Fibroblast of lung (primary cell): ENCODE results near the gene RBP2. TPM values are rescaled to one million over a fixed set of nuclear protein-coding genes. Genes with fewer than 3 reads are reported as not detected.

Experiments used
- DNase-seq, 2 donors: peaks; one replicate each; pipeline versions ENCODE4 v3.0.0 to v3.0.0-alpha.2; 2010; ENCODE audit warnings: low read depth in 2 of 2
- H2AFZ ChIP-seq: 2 replicates; pipeline ENCODE4 v1.5.1; 2012; ENCODE audit warnings: low read length, control low read depth, inconsistent platforms
- H3K27ac ChIP-seq: 2 replicates; pipeline ENCODE4 v1.5.1; 2011; ENCODE audit warnings: low read length, control low read depth; ENCODE audit not compliant: insufficient read depth
- H3K27me3 ChIP-seq: 2 replicates; pipeline ENCODE4 v1.5.1; 2011; ENCODE audit warnings: mild to moderate bottlenecking, low read length; ENCODE audit not compliant: control insufficient read depth, insufficient read depth
- H3K36me3 ChIP-seq: 2 replicates; pipeline ENCODE4 v1.5.1; 2011; ENCODE audit warnings: low read length; ENCODE audit not compliant: control insufficient read depth, insufficient read depth
- H3K4me1 ChIP-seq: 2 replicates; pipeline ENCODE4 v1.5.1; 2011; ENCODE audit warnings: low read length; ENCODE audit not compliant: control insufficient read depth, insufficient read depth; ENCODE audit errors: extremely low read depth
- H3K4me2 ChIP-seq: 2 replicates; pipeline ENCODE4 v1.5.1; 2011; ENCODE audit warnings: low read length, control low read depth; ENCODE audit not compliant: insufficient read depth; ENCODE audit errors: extremely low read depth
- H3K4me3 ChIP-seq, 4 experiments: fragments of 200-600 bp in 1 of 4; sonication (generic) in 1 of 4; replicated peaks in 1 of 4; 2 replicates each; pipeline ENCODE4 v1.5.1; 2011 to 2016; ENCODE audit warnings: low read length in 4 of 4, low read depth in 3 of 4, mild to moderate bottlenecking in 3 of 4, control low read depth in 2 of 4, inconsistent platforms in 1 of 4, mixed read lengths in 1 of 4; ENCODE audit not compliant: insufficient read depth in 1 of 4; ENCODE audit errors: control extremely low read depth in 1 of 4
- H3K79me2 ChIP-seq: 2 replicates; pipeline ENCODE4 v1.5.1; 2012; ENCODE audit warnings: mild to moderate bottlenecking, low read length, inconsistent platforms; ENCODE audit not compliant: control insufficient read depth, insufficient read depth
- H3K9ac ChIP-seq: 2 replicates; pipeline ENCODE4 v1.5.1; 2011; ENCODE audit warnings: mild to moderate bottlenecking, low read length, control low read depth; ENCODE audit not compliant: insufficient read depth
- H3K9me3 ChIP-seq: 2 replicates; pipeline ENCODE4 v1.5.1; 2012; ENCODE audit warnings: low read depth, low read length; ENCODE audit not compliant: control insufficient read depth, insufficient read depth
- H4K20me1 ChIP-seq: 2 replicates; pipeline ENCODE4 v1.5.1; 2011; ENCODE audit warnings: low read length; ENCODE audit not compliant: control insufficient read depth, insufficient read depth; ENCODE audit errors: extremely low read depth
- CTCF ChIP-seq, 2 donors: IDR thresholded peaks in 1 of 2; conservative IDR thresholded peaks in 1 of 2; 1 replicate in 1 of 2; 2 replicates in 1 of 2; pipeline ENCODE4 v1.5.1; 2011 to 2012; ENCODE audit warnings: low read length in 2 of 2, control low read depth in 1 of 2, inconsistent platforms in 1 of 2, low read depth in 1 of 2, mild to moderate bottlenecking in 1 of 2
- EZH2 ChIP-seq: IDR thresholded peaks from 2 replicates; pipeline ENCODE4 v1.5.1; 2012; ENCODE audit warnings: low read length, control low read depth, mild to moderate bottlenecking; ENCODE audit errors: missing control alignments
- polyA plus RNA-seq, 2 donors: library from polyadenylated mRNA; depleted of rRNA in 1 of 2; stranded (reverse) in 1 of 2; unstranded in 1 of 2; fragments of >200 nt; gene quantifications; 2 replicates each; pipeline ENCODE4 v1.2.1, GENCODE V29; 2011 to 2012; ENCODE audit warnings: missing spikeins in 1 of 2
- total RNA-seq: library from RNA; depleted of rRNA; stranded (reverse); fragments of >200 nt; gene quantifications from 2 replicates; pipeline ENCODE4 v1.2.1, GENCODE V29; 2014

RBP2 gene
- total and polyA plus RNA-seq, 2 donors (not counting 1 experiment from before 2014, with no cell fraction given) = not detected

GRCh38 chr3:139460529-139460928 lies 15.8 kb downstream of the RBP2 start:
- H4K20me1 ChIP-seq = no peaks in the 10 kb centered on the region
- H3K9ac ChIP-seq = no peak overlapping the region
- H3K4me2 ChIP-seq = no peak overlapping the region
- H3K36me3 ChIP-seq = no peaks in the 10 kb centered on the region
- H2AFZ ChIP-seq = no peak overlapping the region
- H3K4me3 ChIP-seq = no peak overlapping the region
- no peak overlapping the region for H3K27ac ChIP-seq
- H3K79me2 ChIP-seq = no peaks in the 10 kb centered on the region
- DNase-seq = no peak
- H3K4me1 ChIP-seq = no peaks in the 10 kb centered on the region
- TF ChIP-seq CTCF (conservative IDR thresholded peaks at IDR 0.05 in 1 of 2, IDR thresholded peaks at IDR 0.05 in 1 of 2; ENCODE audit: low read depth in 1 of 2, low read length in 2 of 2) (no peak), EZH2 (no peak)
- no peaks in the 10 kb centered on the region for H3K27me3 ChIP-seq
- H3K9me3 ChIP-seq = no peaks in the 10 kb centered on the region

GRCh38 chr3:139460076-139460475 lies 16.2 kb downstream of the RBP2 start:
- no peak overlapping the region for H3K27ac ChIP-seq
- H3K27me3 ChIP-seq = no peaks in the 10 kb centered on the region
- H4K20me1 ChIP-seq = no peaks in the 10 kb centered on the region
- H3K79me2 ChIP-seq = no peaks in the 10 kb centered on the region
- H3K36me3 ChIP-seq = no peaks in the 10 kb centered on the region
- no peak for TF ChIP-seq EZH2
- TF ChIP-seq CTCF (conservative IDR thresholded peaks at IDR 0.05 in 1 of 2, IDR thresholded peaks at IDR 0.05 in 1 of 2; ENCODE audit: low read depth in 1 of 2, low read length in 2 of 2) = no peak
- H3K9me3 ChIP-seq = no peaks in the 10 kb centered on the region
- H3K4me1 ChIP-seq = no peaks in the 10 kb centered on the region
- no peak for DNase-seq
- H2AFZ ChIP-seq = no peak overlapping the region
- no peak overlapping the region for H3K4me2 ChIP-seq
- H3K4me3 ChIP-seq = no peak overlapping the region
- H3K9ac ChIP-seq = no peak overlapping the region

- Histone ChIP-seq H3K4me1 (no peaks in the 10 kb centered on the region), H3K36me3 (no peaks in the 10 kb centered on the region), H4K20me1 (no peaks in the 10 kb centered on the region), H3K79me2 (no peaks in the 10 kb centered on the region), H3K9me3 (no peaks in the 10 kb centered on the region), H3K27ac (no peak overlapping the region), H2AFZ (no peak overlapping the region), H3K27me3 (no peaks in the 10 kb centered on the region), H3K9ac (no peak overlapping the region), H3K4me2 (no peak overlapping the region), H3K4me3 (no peak overlapping the region)
- TF ChIP-seq CTCF (conservative IDR thresholded peaks at IDR 0.05 in 1 of 2, IDR thresholded peaks at IDR 0.05 in 1 of 2; ENCODE audit: low read depth in 1 of 2, low read length in 2 of 2) (no peak), EZH2 (no peak)
- no peak for DNase-seq
These were observed 18.0 kb downstream of the RBP2 start for GRCh38 chr3:139458348-139458747.
